Endothelial cell of umbilical vein (primary cell): Measurements from ENCODE around the gene CEP72. TPM values are rescaled to one million over a fixed set of nuclear protein-coding genes. Genes with fewer than 3 reads are reported as not detected.

Experiments
- BruUV-seq: library from RNA; stranded (reverse); fragments of 400-500 nt; replicated peaks from 2 replicates; lab custom pipeline; 2021; lab: Mats Ljungman, UMichigan
- CTCF ChIA-PET: fragments of 300-600, 350-600 bp; sonication (Branson Sonifier 250); formaldehyde crosslinking; loops from one replicate; lab custom pipeline; 2021; ENCODE audit warnings: antibody characterized with exemption, inconsistent platforms; lab: Charles Lee
- POLR2A ChIA-PET: fragments of 300-600, 350-600 bp; sonication (Branson Sonifier 250); formaldehyde crosslinking; loops from one replicate; lab custom pipeline; 2021; ENCODE audit warnings: antibody characterized with exemption, inconsistent platforms; lab: Charles Lee
- DNase-seq: peaks from one replicate; pipeline ENCODE4 v3.0.0-alpha.2; 2011; ENCODE audit warnings: low read depth, low spot score
- FAIRE-seq: peaks from 2 replicates; lab custom pipeline; 2011; peaks lifted over from hg19 to GRCh38; lab: Jason Lieb, UNC
- H2AFZ ChIP-seq: 2 replicates; pipeline ENCODE4 v1.6.0; 2012; ENCODE audit warnings: low read depth, low read length, control low read depth, inconsistent platforms
- H3K27ac ChIP-seq: 2 replicates; pipeline ENCODE4 v1.5.1; 2011; ENCODE audit warnings: low read depth, mild to moderate bottlenecking, control low read depth, low read length, moderate library complexity; ENCODE audit not compliant: insufficient read depth
- H3K27me3 ChIP-seq, 2 experiments: 2 replicates each; pipeline versions ENCODE4 v1.6.0 to v1.6.1; 2011; ENCODE audit warnings: low read length in 2 of 2, mixed read lengths in 1 of 2; ENCODE audit not compliant: control insufficient read depth in 2 of 2, insufficient read depth in 2 of 2
- H3K36me3 ChIP-seq, 2 experiments: 2 replicates in 1 of 2; 3 replicates in 1 of 2; pipeline ENCODE4 v1.5.1; 2011; ENCODE audit warnings: low read length in 2 of 2, mild to moderate bottlenecking in 1 of 2, moderate library complexity in 1 of 2; ENCODE audit not compliant: control insufficient read depth in 2 of 2, insufficient read depth in 2 of 2; ENCODE audit errors: extremely low read depth in 1 of 2
- H3K4me1 ChIP-seq: 3 replicates; pipeline ENCODE4 v1.5.1; 2011; ENCODE audit warnings: mild to moderate bottlenecking, low read length; ENCODE audit not compliant: control insufficient read depth, insufficient read depth; ENCODE audit errors: extremely low read depth
- H3K4me2 ChIP-seq: 2 replicates; pipeline ENCODE4 v1.6.1; 2011; ENCODE audit warnings: low read length, control low read depth, mixed read lengths; ENCODE audit not compliant: insufficient read depth
- H3K4me3 ChIP-seq, 3 experiments: fragments of 200-600 bp in 1 of 3; sonication (generic), shearing (Covaris generic) in 1 of 3; replicated peaks in 1 of 3; 2 replicates each; pipeline ENCODE4 v1.5.1; 2011 to 2016; ENCODE audit warnings: control low read depth in 3 of 3, low read length in 3 of 3, mild to moderate bottlenecking in 2 of 3, inconsistent platforms in 1 of 3, low read depth in 1 of 3, moderate library complexity in 1 of 3; ENCODE audit not compliant: insufficient read depth in 1 of 3
- H3K79me2 ChIP-seq: 2 replicates; pipeline ENCODE4 v1.6.0; 2012; ENCODE audit warnings: low read length, inconsistent platforms; ENCODE audit not compliant: control insufficient read depth, insufficient read depth
- H3K9ac ChIP-seq: replicated peaks from 2 replicates; pipeline ENCODE3; 2011; ENCODE audit warnings: low read length, control low read depth; ENCODE audit not compliant: insufficient read depth; ENCODE audit errors: extremely low read depth
- H3K9me1 ChIP-seq: replicated peaks from 3 replicates; pipeline ENCODE4 v1.6.0; 2011; ENCODE audit warnings: mild to moderate bottlenecking, low read length; ENCODE audit not compliant: control insufficient read depth, insufficient read depth; ENCODE audit errors: extremely low read depth
- H3K9me3 ChIP-seq: replicated peaks from 2 replicates; pipeline ENCODE4 v1.5.1; 2012; ENCODE audit warnings: low read length, inconsistent platforms; ENCODE audit not compliant: control insufficient read depth, insufficient read depth
- H4K20me1 ChIP-seq: replicated peaks from 2 replicates; pipeline ENCODE3; 2011; ENCODE audit warnings: mild to moderate bottlenecking, low read length; ENCODE audit not compliant: control insufficient read depth, insufficient read depth; ENCODE audit errors: extremely low read depth
- CTCF ChIP-seq, 2 donors: IDR thresholded peaks; 1 replicate in 1 of 2; 2 replicates in 1 of 2; pipeline ENCODE4 v1.5.1; 2011; ENCODE audit warnings: low read length in 2 of 2, mild to moderate bottlenecking in 2 of 2, moderate library complexity in 2 of 2, control low read depth in 1 of 2, inconsistent platforms in 1 of 2, low read depth in 1 of 2; ENCODE audit not compliant: insufficient read depth in 1 of 2; ENCODE audit errors: extremely low read depth in 1 of 2
- EZH2 ChIP-seq: IDR thresholded peaks from 2 replicates; pipeline ENCODE4 v1.6.1; 2012; ENCODE audit warnings: borderline replicate concordance, low read depth, mild to moderate bottlenecking, moderate library complexity, low read length, inconsistent platforms; ENCODE audit not compliant: severe bottlenecking
- FOS ChIP-seq: IDR thresholded peaks from 2 replicates; pipeline ENCODE4 v1.6.1; 2011; ENCODE audit warnings: mild to moderate bottlenecking, low read length, moderate library complexity, borderline replicate concordance; ENCODE audit not compliant: insufficient read depth
- GATA2 ChIP-seq: IDR thresholded peaks from 2 replicates; pipeline ENCODE4 v1.7.0; 2011; ENCODE audit warnings: low read depth, mild to moderate bottlenecking, moderate library complexity, mixed read lengths, low read length; ENCODE audit not compliant: insufficient read length, insufficient read depth
- JUN ChIP-seq: IDR thresholded peaks from 2 replicates; pipeline ENCODE4 v1.6.1; 2011; ENCODE audit warnings: borderline replicate concordance, low read depth; ENCODE audit not compliant: insufficient read length, insufficient read depth
- MAX ChIP-seq: IDR thresholded peaks from 2 replicates; pipeline ENCODE4 v1.6.1; 2011; ENCODE audit not compliant: insufficient read depth, insufficient read length
- MYC ChIP-seq: IDR thresholded peaks from one replicate; pipeline ENCODE4 v1.6.1; 2011; ENCODE audit warnings: mild to moderate bottlenecking, low read depth, low read length
- POLR2A ChIP-seq: IDR thresholded peaks from 2 replicates; pipeline ENCODE4 v1.6.1; 2012; ENCODE audit warnings: low read depth, mild to moderate bottlenecking, control low read depth, low read length
- POLR2AphosphoS5 ChIP-seq: IDR thresholded peaks from 2 replicates; pipeline ENCODE4 v1.6.1; 2012; ENCODE audit warnings: low read depth, mild to moderate bottlenecking, control low read depth, low read length, moderate library complexity; ENCODE audit not compliant: insufficient read depth
- dilution Hi-C: fragments of 300-500 bp; cut with MboI; formaldehyde crosslinking; loops from one replicate; pipeline ENCODE4 v1.15.0; 2019; ENCODE audit warnings: low sequenced_read_pairs; ENCODE audit not compliant: extremely low pct_ligation_motif_present
- intact Hi-C: fragments of 100-400 bp; cut with micrococcal nuclease; formaldehyde crosslinking; loops from one replicate; pipeline ENCODE4 v1.10.0; 2022
- polyA plus RNA-seq, 4 experiments: library from polyadenylated mRNA; depleted of rRNA in 3 of 4; stranded (reverse) in 3 of 4; unstranded in 1 of 4; fragments of >200 nt; gene quantifications; 2 replicates each; pipeline versions ENCODE4 v1.2.1 to v1.2.3, GENCODE V29; 2011 to 2012; ENCODE audit warnings: missing spikeins in 1 of 4
- total RNA-seq: library from RNA; stranded (reverse); gene quantifications from 2 replicates; pipeline ENCODE4 v1.2.3, GENCODE V29; 2021

The CEP72 gene
- total and polyA plus RNA-seq, 2 donors (not counting 3 experiments of a cell fraction or from before 2014, with no cell fraction given) = 2.9 to 9.5 TPM

GRCh38 chr5:636951-637350 is 24.8 kb downstream of the CEP72 start:
- H4K20me1 ChIP-seq = no peaks in the 10 kb centered on the region
- no peak overlapping the region for H3K9ac ChIP-seq
- no peaks in the 10 kb centered on the region for H3K9me3 ChIP-seq
- intact Hi-C loops = no loop called here
- no peaks in the 10 kb centered on the region for H3K9me1 ChIP-seq
- no peaks in the 10 kb centered on the region for H3K27me3 ChIP-seq
- H3K79me2 ChIP-seq = no peaks in the 10 kb centered on the region
- FAIRE-seq (no peak), DNase-seq (no peak)
- H3K36me3 ChIP-seq = peaks cover 0 to 10% of the 10 kb centered on the region in 2 experiments
- no TSS peak for BruUV-seq
- POLR2A ChIA-PET = no interaction called here
- dilution Hi-C loops = no loop called here
- CTCF ChIA-PET = no interaction called here
- H2AFZ ChIP-seq = no peak overlapping the region
- H3K27ac ChIP-seq = no peak overlapping the region
- no peak overlapping the region for H3K4me2 ChIP-seq
- H3K4me3 ChIP-seq = no peak overlapping the region
- TF ChIP-seq JUN = no peak
- TF ChIP-seq POLR2AphosphoS5 = no peak
- TF ChIP-seq CTCF (IDR thresholded peaks at IDR 0.05; ENCODE audit: extremely low read depth in 1 of 2, insufficient read depth in 1 of 2, low read depth in 1 of 2, low read length in 2 of 2) = no peak
- no peaks in the 10 kb centered on the region for H3K4me1 ChIP-seq

GRCh38 chr5:637581-638450 is 25.7 kb downstream of the CEP72 start:
- dilution Hi-C loops (no loop called here), intact Hi-C loops (no loop called here)
- Histone ChIP-seq H3K36me3 (peaks cover 0 to 10% of the 10 kb centered on the region in 2 experiments), H3K9ac (no peak overlapping the region), H3K4me3 (no peak overlapping the region), H3K4me1 (no peaks in the 10 kb centered on the region), H3K9me1 (no peaks in the 10 kb centered on the region), H3K27ac (no peak overlapping the region), H4K20me1 (no peaks in the 10 kb centered on the region), H3K9me3 (no peaks in the 10 kb centered on the region), H3K4me2 (no peak overlapping the region), H3K79me2 (no peaks in the 10 kb centered on the region), H3K27me3 (no peaks in the 10 kb centered on the region), H2AFZ (no peak overlapping the region)
- DNase-seq (no peak), FAIRE-seq (no peak)
- ChIA-PET CTCF (no interaction called here), POLR2A (no interaction called here)
- no peak for TF ChIP-seq CTCF (IDR thresholded peaks at IDR 0.05; ENCODE audit: extremely low read depth in 1 of 2, insufficient read depth in 1 of 2, low read depth in 1 of 2, low read length in 2 of 2)
- TF ChIP-seq FOS = no peak
- TF ChIP-seq MAX = no peak
- TF ChIP-seq POLR2AphosphoS5 = no peak
- no peak for TF ChIP-seq MYC
- no peak for TF ChIP-seq POLR2A
- no peak for TF ChIP-seq JUN
- TF ChIP-seq GATA2 = no peak
- no peak for TF ChIP-seq EZH2
- no TSS peak for BruUV-seq
